CD4-positive, alpha-beta T cell treated with Interleukin-15 for 4 hours (primary cell): ENCODE data around the gene HRK.

Experiments used
- DNase-seq: peaks from one replicate; pipeline ENCODE4 v3.0.0-alpha.2; 2020; ENCODE audit warnings: low spot score

The HRK gene

GRCh38 chr12:116881325-116881876, at the start of gene HRK:
Gene HRK (minus strand): TSS chr12:116881441. CDS start chr12:116881307, 134 bp downstream.
- DNase-seq: no peak

DNA sequence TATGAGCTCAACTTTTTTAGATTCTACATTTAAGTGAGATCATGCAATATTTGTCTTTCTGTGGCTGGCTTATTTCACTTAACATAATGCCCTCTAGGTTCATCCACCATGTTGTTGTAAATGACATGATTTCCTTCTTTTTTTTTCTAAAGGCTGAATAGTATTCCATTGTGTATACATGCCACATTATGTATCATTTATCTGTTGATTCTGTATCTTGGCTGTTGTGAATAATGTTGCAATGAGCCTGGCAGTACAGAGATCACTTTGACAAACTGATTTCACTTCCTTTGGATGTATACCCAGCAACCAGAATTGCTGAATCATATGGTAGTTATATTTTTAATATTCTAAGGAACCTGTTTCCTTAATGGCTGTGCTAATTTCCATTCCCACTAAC, 48.6 kb upstream of the HRK start:
- DNase-seq: no peak

GRCh38 chr12:116928504-116928903, 47.3 kb upstream of the HRK start:
- DNase-seq: no peak

DNA sequence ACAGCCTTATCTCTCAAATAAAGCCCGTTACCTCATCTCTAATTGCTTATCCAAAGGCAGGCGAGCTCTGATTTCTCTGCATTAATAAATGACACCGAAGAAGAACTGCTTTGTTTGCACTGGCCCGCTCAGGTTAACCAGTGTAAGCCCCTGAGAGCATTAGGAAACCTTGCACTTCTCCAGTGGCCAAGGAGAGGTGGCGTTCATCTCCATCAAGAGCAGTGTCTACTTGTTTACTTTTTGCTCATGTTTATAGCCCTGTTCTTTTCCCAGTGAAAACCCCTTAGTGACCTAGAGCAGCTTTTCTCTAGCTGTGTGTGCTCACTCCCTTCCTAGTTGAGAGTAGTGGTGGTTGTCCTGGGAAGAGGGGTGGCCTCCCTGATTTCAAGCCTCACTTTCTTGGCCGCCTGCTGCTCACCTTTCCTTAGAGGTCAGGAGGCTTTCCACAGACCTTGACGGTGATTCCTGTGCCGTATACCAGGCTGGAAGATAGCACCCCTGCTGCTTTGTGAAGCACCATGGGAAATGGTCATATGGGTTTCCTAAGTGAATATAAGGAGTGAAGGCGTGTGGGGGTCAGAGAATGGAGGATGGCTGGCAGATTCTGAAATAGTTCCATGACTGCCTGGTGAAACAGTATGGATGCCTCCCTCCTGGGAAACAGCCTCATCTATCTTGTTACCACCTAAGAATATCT, 46.2 kb upstream of the HRK start:
- no peak for DNase-seq

- no peak for DNase-seq
Observed at GRCh38 chr12:116926283-116927243, 45.3 kb upstream of the HRK start.

DNA sequence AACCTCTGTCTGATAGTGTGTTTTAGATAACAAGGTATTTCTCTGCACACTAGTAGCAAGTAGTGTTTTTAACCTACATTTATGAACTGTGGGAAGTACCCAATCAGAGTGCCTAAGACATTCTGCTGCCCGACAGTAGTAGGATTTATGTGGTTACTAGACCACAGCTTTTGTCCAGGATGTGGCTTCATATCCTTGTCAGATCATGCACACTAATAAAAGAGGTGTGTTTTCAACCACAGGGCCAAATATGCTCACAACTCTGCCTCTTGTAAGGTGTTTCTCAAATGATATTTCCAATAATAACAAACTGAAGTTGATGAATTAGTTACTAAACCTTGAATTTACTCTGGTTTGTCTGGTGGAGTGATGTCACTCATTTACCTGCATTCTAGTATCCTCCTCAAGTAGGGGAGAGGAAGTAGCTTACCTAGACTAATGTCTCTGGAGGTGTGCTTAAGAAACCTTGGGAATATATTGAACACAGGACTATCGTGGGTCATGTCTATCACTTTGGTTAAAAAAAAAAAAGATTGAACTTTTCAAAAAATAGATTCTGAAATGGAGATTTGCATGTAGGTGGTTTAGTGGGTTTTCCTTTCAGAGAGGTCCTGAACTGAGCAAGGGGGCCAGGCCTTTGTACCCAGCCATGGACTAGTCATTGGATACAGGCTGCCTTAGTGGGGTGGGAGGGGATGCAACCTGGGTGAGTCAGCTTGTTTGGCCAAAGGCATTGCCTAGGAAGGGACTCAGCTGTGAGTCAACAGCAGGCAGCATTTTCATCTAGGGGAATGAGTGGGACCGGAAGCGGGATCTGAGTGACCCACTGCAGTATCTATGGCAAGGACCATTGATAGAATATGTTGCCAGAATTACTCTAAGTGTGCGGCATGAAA, 43.6 kb upstream of the HRK start:
- DNase-seq: peak; percentile 70

DNA sequence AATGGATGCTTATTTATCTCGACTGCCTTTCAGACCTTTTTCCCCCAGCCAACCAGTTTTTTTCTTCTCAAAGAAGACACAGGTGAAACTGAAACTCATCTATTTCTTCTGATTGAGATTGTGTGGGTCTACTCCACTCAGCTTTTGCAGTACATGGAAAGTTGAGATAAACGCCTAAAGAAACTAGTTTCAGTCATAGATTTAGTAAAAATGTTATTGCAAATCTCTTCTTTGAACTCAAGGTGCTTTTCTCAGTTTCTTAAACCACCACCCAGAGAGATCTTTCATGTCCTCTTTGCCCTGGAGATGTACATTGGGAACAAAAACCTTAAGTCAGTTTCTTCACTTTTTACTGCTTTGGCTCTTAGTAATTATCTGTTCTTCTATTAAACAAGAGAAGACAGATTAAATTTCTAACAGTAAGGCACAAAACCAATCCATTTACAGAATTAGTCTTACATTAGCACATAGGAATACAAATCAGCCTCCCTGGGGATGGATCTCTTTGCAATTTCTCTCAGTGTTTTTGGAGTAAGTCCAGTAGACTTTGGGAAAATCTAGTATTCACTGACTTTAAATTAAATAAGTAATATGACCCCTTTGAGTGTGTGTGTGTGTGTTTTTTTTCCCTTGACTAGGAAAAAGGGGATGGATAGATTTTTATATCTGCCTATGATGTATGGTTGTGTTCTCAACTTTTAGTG, 41.1 kb upstream of the HRK start:
- no peak for DNase-seq

- DNase-seq: no peak
Observed at GRCh38 chr12:116920939-116921338, 39.7 kb upstream of the HRK start.

GRCh38 chr12:116919706-116920485, 38.7 kb upstream of the HRK start:
- DNase-seq: no peak

DNA sequence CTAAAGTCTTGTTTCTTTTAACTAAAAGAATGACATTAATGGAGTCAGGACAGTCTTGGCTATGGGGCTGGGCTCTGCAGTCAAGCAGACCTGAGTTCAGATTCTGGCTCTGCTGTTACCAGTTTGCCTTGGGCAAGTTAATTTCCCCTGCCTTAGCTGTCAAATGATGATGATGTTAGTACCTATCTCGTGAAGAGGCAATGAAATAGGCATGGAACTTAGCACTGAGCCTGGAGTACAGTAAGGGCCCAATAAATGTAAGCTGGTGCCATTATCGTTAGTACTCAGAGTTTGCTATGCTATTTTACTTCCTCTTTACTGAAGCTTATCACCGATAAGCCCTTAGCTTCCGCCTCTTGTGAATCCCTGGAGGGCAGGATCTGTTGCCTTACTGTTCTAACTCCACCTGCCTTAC, 38.0 kb upstream of the HRK start:
- DNase-seq: no peak

DNA sequence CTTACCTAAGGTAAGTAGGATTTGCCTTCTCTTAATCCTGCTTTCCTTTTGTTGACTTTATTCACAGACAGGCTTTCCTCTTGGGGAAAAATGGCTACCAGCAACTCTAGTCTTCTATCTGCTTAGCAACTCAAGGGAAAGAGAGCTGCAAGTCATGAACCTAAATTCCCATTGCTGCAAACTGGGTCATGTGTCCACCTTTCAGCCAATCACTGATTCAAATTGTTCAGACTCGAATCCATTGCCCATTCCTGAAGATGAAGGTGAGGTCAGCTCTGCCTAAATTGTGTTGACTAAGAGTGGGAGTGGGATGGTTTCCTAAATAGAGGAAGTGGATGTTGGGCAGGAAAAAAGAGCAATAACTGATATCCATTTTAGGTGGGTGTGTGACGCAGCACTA, 37.2 kb upstream of the HRK start:
- no peak for DNase-seq

- peak; percentile 56 for DNase-seq
Observed at GRCh38 chr12:116916714-116917114, 35.5 kb upstream of the HRK start.

DNA sequence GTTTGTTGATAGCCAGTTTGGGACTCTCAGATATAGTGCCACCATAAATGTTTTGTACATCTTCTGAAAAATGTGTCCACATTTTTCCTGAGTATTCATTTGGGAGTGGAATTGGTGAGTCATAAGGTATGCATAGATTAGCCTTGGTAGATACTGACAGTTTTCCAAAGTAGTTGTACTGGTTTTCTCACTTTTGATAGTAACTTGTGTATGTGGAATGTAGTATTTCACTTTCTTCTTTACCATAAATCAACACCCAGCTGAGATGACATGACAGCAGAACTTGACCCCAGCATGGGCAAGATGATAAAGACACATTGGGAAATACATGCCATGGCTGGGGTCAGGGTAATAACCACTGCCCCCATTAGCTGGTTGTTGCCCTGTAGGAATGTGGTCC, 34.9 kb upstream of the HRK start:
- DNase-seq: no peak

GRCh38 chr12:116915326-116915725, 34.1 kb upstream of the HRK start:
- DNase-seq: no peak

GRCh38 chr12:116910645-116911451, 29.6 kb upstream of the HRK start, which contains the start of gene FBXW8:
Gene FBXW8 (plus strand): TSS chr12:116910950. CDS start chr12:116911038, 88 bp downstream.
- peak; percentile 50 for DNase-seq

DNA sequence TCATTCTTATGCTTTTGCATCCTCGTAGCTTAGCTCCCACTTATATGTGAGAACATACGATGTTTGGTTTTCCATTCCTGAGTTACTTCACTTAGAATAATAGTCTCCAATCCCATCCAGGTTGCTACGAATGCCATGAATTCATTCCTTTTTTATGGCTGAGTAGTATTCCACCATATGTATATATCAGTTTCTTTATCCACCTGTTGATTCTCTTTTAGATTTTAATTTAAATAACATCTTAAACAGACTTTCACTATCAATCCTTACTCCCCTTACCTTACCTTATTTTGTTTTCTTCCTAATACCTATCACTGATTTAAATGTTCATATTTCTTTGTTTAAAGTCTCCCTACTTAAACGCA, 29.0 kb upstream of the HRK start:
- no peak for DNase-seq

DNA sequence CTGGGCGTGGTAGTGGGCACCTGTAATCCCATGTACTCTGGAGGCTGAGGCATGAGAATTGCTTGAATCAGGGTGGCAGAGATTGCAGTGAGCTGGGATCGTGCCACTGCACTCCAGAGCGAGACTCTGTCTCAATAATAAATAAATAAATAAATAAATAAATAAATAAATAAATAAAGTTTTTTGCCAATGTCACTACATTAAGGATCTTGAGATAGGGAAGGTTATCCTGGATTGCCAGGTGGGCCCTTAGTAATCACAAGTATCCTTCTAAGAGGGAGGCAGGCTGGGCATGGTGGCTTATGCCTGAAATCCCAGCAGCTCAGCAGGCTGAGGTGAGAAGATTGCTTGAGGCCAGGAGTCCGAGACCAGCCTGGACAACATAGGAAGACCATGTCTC, 25.0 kb upstream of the HRK start:
- DNase-seq: no peak

DNA sequence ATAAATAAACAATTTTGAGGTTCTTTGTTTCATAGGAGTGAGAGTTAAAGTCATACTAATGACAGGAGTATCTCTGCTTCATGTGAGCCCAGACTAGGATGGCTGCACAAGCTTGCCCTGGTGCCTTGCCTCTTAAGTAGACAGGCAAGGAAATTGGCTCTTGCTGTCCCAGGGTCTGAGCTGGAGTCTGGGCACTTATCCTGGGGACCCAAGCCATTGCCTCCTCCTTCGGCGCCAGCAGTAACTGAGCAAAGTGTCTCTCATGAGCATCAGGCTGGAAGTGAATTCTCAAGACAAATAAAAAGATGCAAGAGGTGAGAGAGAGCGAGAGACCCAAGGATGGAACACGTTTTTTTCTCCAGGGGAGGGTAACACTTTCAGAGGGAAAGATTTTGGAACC, 22.6 kb upstream of the HRK start:
- DNase-seq: no peak

DNA sequence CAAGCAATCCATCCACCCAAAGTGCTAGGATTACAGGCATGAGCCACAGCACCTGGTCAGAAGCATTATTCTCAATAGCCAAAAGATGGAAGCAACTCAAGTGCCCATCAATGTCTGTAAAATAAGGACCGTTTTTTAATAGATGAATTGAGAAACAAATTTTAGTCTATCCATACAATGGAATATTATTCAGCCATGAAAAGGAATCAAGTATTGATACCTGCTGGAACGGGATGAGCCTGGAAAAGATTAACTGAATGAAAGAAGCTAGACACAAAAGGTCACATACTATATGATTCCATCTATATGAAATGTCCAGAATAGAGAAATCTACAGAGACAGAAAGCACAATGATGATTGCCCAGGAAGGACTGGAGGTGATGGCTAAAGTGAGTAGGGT, 20.4 kb upstream of the HRK start:
- DNase-seq: no peak

- no peak for DNase-seq
Observed at GRCh38 chr12:116898669-116899068, 17.4 kb upstream of the HRK start.
